ENCODE data around the gene RPL22.

DNA sequence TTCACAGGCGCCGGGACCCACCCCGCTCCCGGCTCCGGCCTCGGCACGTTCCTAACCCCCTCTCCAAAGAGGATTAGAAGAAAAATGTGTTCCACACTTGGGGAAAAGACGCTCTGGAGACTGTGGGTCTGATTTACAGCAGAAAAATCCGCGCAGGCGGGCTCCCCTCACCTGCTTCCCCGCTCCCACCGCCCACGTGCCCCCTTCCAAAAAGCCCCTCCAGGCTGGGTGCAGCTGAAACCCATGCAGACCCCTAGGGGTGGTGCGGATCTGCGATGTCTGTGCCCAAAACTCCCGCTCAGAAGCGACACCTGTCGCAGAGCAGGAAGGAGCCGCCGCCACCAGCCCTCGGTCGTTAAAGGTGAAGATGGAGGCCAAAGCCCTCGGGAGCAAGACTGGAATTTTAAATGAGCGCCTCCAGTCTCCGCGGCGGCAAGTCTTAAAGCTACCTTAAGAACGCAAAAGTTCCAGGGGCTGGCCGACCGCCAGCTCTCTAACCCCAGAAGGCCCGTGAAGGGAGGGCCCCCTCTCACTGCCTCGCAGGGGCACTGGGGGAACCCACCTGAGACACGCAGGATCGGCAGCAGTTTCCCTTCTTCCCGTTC lies 18.6 kb downstream of the RPL22 start:
- TF ChIP-seq POLR2A (IDR thresholded peaks at IDR 0.05; ENCODE audit: borderline replicate concordance, extremely low read depth, insufficient read depth, insufficient read length) (no peak), JUND (IDR thresholded peaks at IDR 0.05) (no peak)
- TF ChIP-seq, protein P1, sequence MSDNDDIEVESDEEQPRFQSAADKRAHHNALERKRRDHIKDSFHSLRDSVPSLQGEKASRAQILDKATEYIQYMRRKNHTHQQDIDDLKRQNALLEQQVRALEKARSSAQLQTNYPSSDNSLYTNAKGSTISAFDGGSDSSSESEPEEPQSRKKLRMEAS (IDR thresholded peaks at IDR 0.05): no peak
- TF ChIP-seq, protein P2, sequence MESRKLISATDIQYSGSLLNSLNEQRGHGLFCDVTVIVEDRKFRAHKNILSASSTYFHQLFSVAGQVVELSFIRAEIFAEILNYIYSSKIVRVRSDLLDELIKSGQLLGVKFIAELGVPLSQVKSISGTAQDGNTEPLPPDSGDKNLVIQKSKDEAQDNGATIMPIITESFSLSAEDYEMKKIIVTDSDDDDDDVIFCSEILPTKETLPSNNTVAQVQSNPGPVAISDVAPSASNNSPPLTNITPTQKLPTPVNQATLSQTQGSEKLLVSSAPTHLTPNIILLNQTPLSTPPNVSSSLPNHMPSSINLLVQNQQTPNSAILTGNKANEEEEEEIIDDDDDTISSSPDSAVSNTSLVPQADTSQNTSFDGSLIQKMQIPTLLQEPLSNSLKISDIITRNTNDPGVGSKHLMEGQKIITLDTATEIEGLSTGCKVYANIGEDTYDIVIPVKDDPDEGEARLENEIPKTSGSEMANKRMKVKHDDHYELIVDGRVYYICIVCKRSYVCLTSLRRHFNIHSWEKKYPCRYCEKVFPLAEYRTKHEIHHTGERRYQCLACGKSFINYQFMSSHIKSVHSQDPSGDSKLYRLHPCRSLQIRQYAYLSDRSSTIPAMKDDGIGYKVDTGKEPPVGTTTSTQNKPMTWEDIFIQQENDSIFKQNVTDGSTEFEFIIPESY (IDR thresholded peaks at IDR 0.05; ENCODE audit: extremely low read depth, insufficient replicate concordance, low read length): no peak
- TF ChIP-seq, protein P3, sequence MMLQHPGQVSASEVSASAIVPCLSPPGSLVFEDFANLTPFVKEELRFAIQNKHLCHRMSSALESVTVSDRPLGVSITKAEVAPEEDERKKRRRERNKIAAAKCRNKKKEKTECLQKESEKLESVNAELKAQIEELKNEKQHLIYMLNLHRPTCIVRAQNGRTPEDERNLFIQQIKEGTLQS (IDR thresholded peaks at IDR 0.05): no peak
- TF ChIP-seq, protein P4, sequence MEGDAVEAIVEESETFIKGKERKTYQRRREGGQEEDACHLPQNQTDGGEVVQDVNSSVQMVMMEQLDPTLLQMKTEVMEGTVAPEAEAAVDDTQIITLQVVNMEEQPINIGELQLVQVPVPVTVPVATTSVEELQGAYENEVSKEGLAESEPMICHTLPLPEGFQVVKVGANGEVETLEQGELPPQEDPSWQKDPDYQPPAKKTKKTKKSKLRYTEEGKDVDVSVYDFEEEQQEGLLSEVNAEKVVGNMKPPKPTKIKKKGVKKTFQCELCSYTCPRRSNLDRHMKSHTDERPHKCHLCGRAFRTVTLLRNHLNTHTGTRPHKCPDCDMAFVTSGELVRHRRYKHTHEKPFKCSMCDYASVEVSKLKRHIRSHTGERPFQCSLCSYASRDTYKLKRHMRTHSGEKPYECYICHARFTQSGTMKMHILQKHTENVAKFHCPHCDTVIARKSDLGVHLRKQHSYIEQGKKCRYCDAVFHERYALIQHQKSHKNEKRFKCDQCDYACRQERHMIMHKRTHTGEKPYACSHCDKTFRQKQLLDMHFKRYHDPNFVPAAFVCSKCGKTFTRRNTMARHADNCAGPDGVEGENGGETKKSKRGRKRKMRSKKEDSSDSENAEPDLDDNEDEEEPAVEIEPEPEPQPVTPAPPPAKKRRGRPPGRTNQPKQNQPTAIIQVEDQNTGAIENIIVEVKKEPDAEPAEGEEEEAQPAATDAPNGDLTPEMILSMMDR (IDR thresholded peaks at IDR 0.05 in 2 of 3, conservative IDR thresholded peaks at IDR 0.05 in 1 of 3; ENCODE audit: borderline replicate concordance in 1 of 3, insufficient read depth in 1 of 3, low read depth in 2 of 3, low read length in 2 of 3): no peak
